Epithelial cell of proximal tubule (primary cell): ENCODE results near the gene CDNF. TPM values are rescaled to one million over a fixed set of nuclear protein-coding genes. Genes with fewer than 3 reads are reported as not detected.
"Not testable (repeated sequence)": the region's sequence is repeated elsewhere in the genome, so short reads cannot be mapped to it uniquely, and the experiment has no call there.

Experiments
- DNase-seq: peaks from one replicate; pipeline ENCODE4 v3.0.0-alpha.2; 2011; ENCODE audit warnings: low read depth
- H3K4me3 ChIP-seq: 2 replicates; pipeline ENCODE4 v1.5.1; 2011; ENCODE audit warnings: low read depth, mild to moderate bottlenecking, low read length
- CTCF ChIP-seq: conservative IDR thresholded peaks from 2 replicates; pipeline ENCODE4 v1.5.1; 2012; ENCODE audit warnings: low read depth, mild to moderate bottlenecking, low read length
- total RNA-seq: library from RNA; depleted of rRNA; stranded (reverse); fragments of >200 nt; gene quantifications from 2 replicates; pipeline ENCODE4 v1.2.3, GENCODE V29; 2015

Gene CDNF
- total RNA-seq, 1 donor from 2014 or later: not detected

- TF ChIP-seq CTCF: peak; percentile 92
- no peak overlapping the region for H3K4me3 ChIP-seq
- DNase-seq: no peak
Observed at GRCh38 chr10:14822879-14823755, 14.7 kb downstream of the CDNF start.

DNA sequence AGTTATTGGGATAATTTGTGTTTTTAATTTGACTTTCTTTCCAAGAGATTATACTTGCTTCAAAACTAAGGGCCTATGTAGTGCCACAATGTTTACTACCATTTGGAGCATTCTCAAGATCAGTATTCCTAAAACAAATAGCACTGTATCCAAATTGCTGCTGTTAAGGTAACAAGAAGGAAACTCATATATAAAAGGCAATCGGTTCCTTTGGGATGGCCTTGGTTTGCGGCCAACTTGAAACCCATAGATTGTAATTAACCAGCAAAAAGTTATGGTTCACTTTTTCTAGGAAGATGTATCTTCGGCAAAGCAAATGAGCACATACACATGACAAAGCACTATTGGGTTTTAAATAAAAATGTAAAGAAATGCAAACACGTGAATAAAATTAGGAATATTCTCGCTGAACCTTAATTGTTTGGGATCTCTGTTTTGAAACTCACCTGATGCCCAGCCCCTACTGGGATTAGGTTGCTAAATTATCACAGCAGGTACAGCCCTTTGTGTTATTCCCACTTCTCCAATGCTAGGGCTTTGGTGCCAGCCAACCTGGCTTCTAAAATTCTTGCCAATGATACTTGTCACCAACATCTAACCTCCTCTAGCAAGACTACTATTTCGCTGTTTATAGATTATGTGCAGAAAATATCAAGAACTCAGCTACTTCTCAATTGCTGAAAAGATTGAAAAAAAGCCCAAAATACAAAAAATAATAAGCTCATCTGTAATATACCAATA, 16.0 kb downstream of the CDNF start:
- DNase-seq: no peak
- H3K4me3 ChIP-seq: no peak overlapping the region
- TF ChIP-seq CTCF: no peak

GRCh38 chr10:14820775-14821154, 17.1 kb downstream of the CDNF start:
- H3K4me3 ChIP-seq: no peak overlapping the region
- TF ChIP-seq CTCF: no peak
- DNase-seq: no peak

DNA sequence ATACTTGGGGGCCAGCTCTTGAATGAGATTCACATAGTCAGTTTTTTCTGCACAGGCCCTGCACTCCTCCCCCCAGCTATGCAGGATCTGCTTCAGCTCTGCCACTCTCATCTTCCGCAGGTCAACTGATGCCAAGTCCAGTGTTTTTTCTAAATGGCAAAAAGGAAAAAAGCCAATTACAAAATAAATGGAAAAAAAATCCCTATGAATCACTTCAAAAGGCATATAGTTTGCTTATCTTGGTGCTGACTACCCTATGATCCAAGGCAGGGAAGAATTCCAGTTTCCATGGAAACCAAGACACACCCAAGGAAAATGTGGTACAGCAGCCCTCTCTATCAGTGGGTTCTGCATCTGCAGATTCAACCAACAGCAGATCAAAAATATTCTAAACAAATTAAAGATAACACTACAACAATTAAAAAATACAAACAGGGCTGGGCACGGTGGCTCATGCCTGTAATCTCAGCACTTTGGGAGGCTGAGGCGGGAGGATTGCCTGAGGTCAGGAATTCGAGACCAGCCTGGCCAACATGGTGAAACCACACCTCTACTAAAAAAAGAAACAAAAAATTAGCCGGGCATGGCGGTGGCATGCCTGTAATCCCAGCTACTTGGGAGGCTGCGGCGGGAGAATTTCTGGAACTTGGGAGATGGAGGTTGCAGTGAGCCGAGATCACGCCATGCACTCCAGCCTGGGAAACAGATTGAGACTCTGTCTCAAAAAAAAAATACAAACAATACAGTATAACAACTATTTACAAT, 17.6 kb downstream of the CDNF start:
- H3K4me3 ChIP-seq: no peak overlapping the region
- no peak for TF ChIP-seq CTCF
- DNase-seq: no peak

GRCh38 chr10:14816717-14817116, 21.1 kb downstream of the CDNF start:
- not testable (repeated sequence) for DNase-seq, H3K4me3 ChIP-seq

DNA sequence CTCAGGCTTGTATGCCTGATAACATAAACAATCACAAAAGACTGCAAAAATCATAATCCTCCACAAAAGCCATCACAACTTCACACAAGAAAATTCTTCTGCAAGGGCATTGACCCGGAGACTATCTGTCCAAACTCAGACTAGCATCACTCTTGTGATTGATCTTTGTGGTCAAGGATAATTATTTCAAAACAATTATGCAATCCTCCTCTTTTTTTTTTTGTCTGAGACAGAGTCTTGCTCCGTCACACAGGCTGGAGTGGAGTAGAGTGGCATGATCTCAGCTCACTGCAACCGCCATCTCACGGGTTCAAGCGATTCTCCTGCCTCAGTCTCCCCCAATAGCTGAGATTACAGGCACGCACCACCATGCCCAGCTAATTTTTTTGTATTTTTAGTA, 22.2 kb downstream of the CDNF start:
- no peak overlapping the region for H3K4me3 ChIP-seq
- DNase-seq: no peak

More for the DNA sequence above, 22.2 kb downstream of the CDNF start:
- no peak for TF ChIP-seq CTCF
